Measurements from ENCODE around the gene GLRX3. TPM values are rescaled to one million over a fixed set of nuclear protein-coding genes. Genes with fewer than 3 reads are reported as not detected.

The GLRX3 gene
- total and polyA plus RNA-seq, 12 donors, result 34.1 to 130 (median 65.5) TPM

DNA sequence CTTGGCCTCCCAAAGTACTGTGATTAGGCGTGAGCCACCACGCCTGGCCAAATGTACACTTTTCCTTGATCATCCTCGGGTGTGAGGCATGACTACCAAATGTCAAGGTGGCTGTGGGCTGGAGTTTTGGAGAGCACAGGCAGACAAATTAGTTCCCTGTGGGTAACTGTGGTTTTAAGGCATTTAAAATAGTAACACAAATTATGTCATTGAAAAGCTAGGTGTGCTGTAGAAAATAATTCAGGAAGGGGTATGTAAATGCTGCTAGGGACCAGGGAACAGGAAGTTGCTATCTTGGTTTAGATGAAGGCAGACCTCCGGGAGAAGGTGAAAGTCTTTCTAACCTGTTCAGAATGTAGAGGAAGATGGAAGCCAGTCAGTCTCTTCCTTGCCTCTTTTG is 9.9 kb downstream of the GLRX3 start:
- 79 to 91% methylated on average over 4 of the region's 4 CpGs for WGBS, 2 donors
- ATAC-seq (no peak), DNase-seq (no peak)
- Histone ChIP-seq H3K4me1 (peaks cover 0 to 28% (median 14%) of the 10 kb centered on the region in 9 donors), H3K27ac (no peak overlapping the region), H3K27me3 (no peaks in the 10 kb centered on the region), H3K4me3 (no peak overlapping the region), H3K36me3 (peaks cover 0 to 60% (median 10%) of the 10 kb centered on the region in 9 donors), H3K9me3 (no peaks in the 10 kb centered on the region)
- TF ChIP-seq, protein P1, sequence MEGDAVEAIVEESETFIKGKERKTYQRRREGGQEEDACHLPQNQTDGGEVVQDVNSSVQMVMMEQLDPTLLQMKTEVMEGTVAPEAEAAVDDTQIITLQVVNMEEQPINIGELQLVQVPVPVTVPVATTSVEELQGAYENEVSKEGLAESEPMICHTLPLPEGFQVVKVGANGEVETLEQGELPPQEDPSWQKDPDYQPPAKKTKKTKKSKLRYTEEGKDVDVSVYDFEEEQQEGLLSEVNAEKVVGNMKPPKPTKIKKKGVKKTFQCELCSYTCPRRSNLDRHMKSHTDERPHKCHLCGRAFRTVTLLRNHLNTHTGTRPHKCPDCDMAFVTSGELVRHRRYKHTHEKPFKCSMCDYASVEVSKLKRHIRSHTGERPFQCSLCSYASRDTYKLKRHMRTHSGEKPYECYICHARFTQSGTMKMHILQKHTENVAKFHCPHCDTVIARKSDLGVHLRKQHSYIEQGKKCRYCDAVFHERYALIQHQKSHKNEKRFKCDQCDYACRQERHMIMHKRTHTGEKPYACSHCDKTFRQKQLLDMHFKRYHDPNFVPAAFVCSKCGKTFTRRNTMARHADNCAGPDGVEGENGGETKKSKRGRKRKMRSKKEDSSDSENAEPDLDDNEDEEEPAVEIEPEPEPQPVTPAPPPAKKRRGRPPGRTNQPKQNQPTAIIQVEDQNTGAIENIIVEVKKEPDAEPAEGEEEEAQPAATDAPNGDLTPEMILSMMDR (IDR thresholded peaks at IDR 0.05), result no peak
- intact Hi-C loops (cut with DNase I), result no loop called here

DNA sequence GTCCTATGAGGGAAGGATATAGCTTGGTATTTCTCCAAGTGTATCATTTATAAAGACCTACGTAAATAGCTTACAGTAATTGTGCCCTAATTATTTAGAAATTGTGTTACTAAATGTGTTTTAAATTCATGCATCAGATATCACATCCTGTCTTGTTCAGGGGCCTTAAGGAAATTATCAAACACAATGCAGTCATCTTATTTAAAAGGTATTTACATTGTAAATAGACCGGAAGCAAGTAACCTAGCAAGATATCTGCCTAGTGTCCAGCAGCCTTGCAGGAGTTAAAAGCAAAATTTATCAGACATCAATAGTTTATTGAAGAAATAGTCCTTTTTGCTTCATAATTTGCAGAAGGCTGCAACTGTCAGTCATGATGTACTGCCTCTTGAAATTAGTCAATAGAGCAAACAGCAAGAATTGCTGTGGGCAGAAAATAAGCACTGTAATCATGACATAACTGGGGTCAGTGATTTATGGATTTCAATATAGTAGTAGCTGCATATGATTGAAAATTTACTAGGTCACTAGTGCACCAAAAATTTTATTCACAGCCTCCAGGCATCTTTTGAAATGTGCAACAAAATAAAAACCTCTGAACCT is 23.1 kb downstream of the GLRX3 start:
- no peaks in the 10 kb centered on the region for H3K27me3 ChIP-seq
- ATAC-seq (no peak), DNase-seq (no peak)
- H3K27ac ChIP-seq, result no peak overlapping the region
- intact Hi-C loops (cut with DNase I), result no loop called here
- H3K4me1 ChIP-seq, result peaks cover 0 to 14% (median 3%) of the 10 kb centered on the region in 9 donors
- TF ChIP-seq, protein P1 (IDR thresholded peaks at IDR 0.05), result no peak
- 79 to 86% methylated on average over 2 of the region's 2 CpGs for WGBS, 2 donors
- no peaks in the 10 kb centered on the region for H3K9me3 ChIP-seq
- no peak overlapping the region for H3K4me3 ChIP-seq
- H3K36me3 ChIP-seq, result peaks cover 0 to 58% (median 21%) of the 10 kb centered on the region in 9 donors

DNA sequence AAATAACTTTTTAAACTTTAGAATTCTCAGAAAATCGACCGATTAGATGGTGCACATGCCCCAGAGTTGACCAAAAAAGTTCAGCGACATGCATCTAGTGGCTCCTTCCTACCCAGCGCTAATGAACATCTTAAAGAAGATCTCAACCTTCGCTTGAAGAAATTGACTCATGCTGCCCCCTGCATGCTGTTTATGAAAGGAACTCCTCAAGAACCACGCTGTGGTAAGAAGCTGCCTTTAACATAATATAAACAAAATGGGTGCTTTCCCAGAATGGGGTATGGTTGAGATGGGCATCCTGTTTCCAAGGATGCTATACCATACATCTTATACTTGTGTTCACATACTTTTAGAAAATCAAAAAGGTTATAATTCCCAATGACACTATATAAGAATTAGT is 24.6 kb downstream of the GLRX3 start:
- Histone ChIP-seq H3K27me3 (no peaks in the 10 kb centered on the region), H3K27ac (no peak overlapping the region), H3K4me1 (peaks cover 0 to under 1% (median 0%) of the 10 kb centered on the region in 9 donors), H3K9me3 (no peaks in the 10 kb centered on the region), H3K4me3 (no peak overlapping the region), H3K36me3 (peaks cover 0 to 72% (median 21%) of the 10 kb centered on the region in 9 donors)
- WGBS, 2 donors, result 91 to 92% methylated on average over 6 of the region's 6 CpGs
- intact Hi-C loops (cut with DNase I), result no loop called here
- TF ChIP-seq, protein P1 (IDR thresholded peaks at IDR 0.05), result no peak
- ATAC-seq (no peak), DNase-seq (no peak)

DNA sequence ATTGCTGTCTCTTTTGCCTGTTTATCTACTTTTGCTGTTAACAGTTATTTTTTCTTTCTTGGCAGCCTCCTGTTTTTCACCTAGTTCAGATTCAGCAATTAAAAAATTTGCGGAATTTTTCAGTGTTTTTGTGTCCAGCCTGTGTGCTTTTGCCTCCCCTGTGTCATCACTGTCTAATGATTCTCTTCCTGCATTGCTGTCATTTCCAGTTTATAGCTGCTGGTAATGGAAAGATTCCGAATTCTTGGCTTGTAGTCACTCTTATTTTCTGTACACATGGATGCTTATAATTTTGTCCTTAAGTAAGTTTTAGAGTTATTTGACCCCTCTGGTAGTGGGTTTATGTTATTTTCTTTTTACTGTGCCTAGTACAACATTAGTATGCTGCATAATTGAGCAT is 25.1 kb downstream of the GLRX3 start:
- no peak overlapping the region for H3K4me3 ChIP-seq
- TF ChIP-seq, protein P1 (IDR thresholded peaks at IDR 0.05), result no peak
- H3K4me1 ChIP-seq, result no peaks in the 10 kb centered on the region
- intact Hi-C loops (cut with DNase I), result no loop called here
- 92 to 97% methylated on average over 2 of the region's 2 CpGs for WGBS, 2 donors
- H3K27ac ChIP-seq, result no peak overlapping the region
- no peaks in the 10 kb centered on the region for H3K27me3 ChIP-seq
- H3K9me3 ChIP-seq, result no peaks in the 10 kb centered on the region
- DNase-seq, result no peak
- ATAC-seq, result no peak
- H3K36me3 ChIP-seq, result peaks cover 0 to 76% (median 21%) of the 10 kb centered on the region in 9 donors

Data from heart right ventricle (tissue), 16 donors.